Measurements from ENCODE around the gene GTPBP3.

The GTPBP3 gene

DNA sequence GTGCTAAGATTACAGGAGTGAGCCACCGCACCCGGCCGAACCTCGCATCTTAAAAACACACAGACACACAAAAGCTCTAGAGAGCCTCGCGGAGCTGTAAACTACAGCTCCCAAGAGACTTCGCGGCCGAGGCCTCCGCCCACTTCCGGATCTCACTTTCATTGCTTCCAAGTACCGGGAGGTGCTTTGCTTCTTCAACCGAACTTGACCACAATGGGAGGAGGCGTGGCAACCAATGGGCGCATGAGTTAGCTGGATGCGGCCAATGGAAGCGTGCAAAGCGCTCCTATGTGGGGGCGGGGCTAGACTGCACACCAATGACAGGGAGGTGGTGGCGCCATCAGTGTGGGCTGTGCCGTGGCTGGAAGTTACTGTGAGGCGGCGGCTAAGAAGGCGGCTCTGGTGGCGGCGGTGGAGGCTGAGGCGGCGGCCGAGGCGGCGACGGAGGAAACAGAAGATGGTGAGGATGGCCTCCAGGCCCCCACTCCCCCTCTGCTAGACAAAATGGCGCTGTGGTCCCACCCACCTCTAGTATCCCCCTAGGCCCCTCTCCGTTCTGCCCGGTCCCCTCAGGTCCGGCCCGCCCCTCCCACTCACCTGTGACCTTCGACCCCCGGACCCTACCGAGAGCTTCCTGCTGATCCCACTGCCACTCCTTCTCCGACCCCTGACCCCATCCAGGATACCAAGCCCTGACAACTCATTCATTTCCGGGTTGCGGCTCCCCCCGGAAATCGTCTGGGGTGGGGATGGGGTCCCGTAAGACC is 28.0 kb upstream of the GTPBP3 start, which contains the start of gene DDA1:
Gene DDA1, plus strand, starts transcription at position 366 of the 767 bp plus-strand sequence. Its CDS starts 92 bp downstream, at position 458.
- peak; percentile 100 for DNase-seq

DNA sequence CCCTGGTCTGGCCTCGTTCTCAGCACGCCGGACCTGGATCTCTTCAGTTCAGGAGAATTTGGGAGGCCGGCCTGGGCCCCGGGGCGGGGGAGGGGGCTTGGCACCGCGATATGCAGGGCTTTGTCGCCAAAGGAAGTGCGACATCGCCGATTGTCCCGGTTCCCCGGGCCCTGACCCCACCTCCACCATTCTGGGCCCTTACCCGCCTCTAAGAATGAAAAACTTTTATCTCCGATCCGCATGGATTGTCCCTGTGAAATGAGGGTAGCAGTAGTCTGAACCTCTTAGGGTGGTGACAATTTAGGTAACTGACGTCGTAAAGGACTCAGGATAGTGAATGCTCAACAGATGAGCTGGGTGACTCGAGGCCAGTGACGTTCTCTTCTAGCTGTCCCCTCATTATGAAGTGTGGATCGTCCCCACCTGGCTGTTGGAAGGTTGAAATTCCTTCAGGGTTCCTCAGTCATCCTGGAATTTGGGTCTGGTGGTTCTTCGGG is 27.3 kb upstream of the GTPBP3 start:
- DNase-seq: no peak

DNA sequence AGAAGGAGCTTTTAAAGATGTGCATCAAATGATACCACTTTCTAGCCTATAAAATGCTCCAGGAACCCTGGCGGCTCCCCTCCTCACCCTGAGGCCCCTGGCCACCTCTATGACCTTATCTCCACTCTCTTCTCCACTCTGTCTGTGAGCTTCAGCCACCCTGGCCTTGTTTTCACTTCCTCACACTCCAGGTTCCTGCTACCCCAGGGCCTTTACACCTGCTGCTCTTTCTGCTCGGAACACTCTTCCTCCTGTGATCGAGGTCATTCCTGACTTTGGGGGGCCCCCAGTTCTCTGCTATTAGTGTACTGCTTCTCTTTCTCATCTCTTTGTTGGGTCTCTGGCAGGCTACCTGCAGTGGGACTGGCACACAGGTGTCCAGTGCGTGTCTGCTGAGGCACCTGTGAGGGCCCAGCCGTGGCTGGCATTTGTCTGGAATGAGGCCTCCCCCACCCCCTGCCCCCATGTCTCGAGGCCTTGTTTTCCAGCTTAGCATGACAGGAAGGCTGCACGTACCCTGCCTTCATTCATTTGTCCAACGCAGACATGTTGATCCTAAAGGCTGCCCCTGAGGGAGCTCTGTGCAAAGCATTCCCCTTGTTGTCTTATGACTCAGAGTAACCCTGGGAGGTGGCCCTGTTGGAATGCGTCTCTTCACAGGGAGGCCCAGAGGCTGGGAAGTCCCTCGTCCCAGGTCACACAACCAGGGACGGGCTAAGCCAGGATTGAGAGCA is 25.7 kb upstream of the GTPBP3 start:
- DNase-seq: peak; percentile 57

DNA sequence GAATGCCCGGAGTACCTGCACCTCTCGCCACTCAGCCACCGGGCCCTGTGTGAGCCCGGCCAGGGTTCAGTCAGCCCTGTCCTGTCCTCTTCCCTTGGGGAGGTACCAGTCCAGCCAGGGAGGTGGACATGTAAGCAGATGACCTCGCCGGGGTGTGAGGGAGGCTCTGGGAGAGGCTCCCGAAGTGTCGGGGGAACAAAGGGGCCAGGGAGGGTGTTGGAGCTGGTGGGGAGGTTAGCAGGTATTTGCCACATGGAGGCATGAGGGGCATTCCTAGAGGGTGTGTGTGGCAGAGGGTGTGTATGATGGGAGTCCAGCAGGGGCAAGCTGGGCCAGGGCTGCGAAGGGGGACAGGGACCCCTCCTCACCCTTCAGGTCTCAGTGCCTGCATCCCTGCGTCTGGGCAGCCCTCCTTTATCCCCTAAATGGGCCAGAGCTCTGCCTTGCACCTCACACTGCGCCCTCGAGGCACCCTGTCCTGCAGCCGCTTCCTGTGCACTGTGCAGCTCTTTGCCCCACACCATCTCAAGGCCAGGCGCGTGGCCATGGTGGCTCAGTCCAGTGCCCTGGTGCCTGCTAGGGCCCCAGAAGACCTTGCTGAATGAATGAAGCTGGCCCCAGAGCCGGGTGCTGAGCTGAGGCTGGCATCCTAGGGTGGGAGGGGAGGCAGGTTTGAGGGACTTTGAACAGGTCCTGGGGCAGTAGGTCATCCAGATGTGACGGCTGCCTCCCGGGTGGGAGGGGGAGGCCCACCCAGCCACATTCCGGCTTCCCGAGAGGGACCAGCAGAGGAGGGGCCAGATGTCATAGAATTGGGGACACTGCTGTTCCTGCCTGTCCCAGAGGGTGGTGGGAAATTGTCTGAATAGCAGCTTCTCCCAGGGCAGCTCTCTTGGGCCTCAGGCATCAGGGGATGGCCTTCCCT is 24.9 kb upstream of the GTPBP3 start:
- DNase-seq: no peak

DNA sequence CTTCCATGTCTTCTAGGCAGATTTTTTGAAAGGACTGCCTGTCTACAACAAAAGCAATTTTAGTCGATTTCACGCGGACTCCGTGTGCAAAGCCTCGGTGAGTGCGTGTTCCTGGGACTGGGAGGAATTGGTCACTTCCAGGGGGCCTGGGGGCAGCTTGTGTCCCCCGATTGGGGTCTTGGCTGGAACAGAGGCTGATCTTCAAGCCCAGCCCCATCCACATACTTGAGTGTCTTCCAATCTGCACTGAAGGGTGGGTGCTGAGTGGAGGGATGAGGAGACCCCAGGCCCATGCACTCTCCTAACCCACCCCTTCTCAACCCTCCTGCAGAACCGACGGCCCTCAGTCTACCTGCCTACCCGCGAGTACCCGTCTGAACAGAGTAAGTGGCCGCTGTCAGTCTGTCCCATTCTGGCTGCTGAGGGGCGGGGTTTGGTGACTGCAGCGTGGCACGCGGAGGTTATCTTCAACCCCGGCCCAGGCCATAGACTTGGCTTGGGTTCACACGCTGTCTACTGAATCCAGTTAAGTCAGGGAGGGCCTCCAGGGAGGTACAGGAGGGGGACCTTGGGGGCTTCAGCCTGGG is 23.3 kb upstream of the GTPBP3 start:
- no peak for DNase-seq

DNA sequence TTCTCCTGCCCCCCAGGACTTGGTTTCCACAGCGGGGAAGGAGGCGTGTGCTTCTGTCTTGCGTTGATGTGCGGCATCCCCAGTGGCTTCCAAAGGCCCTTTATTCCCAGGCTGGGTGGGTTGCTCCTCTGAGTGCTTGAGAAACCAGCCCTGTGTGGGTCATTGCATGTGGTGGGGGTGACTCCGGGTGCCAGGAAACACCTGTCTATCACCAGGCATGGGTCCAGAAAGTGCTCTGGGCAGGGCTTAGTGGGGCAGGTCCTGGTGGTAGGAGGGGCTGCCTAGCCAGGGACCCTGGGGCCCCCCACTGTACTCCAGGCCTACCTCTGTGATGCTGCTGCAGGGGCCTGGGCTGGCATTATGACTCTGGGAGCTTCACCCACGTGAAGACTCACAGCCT is 18.4 kb upstream of the GTPBP3 start:
- no peak for DNase-seq

DNA sequence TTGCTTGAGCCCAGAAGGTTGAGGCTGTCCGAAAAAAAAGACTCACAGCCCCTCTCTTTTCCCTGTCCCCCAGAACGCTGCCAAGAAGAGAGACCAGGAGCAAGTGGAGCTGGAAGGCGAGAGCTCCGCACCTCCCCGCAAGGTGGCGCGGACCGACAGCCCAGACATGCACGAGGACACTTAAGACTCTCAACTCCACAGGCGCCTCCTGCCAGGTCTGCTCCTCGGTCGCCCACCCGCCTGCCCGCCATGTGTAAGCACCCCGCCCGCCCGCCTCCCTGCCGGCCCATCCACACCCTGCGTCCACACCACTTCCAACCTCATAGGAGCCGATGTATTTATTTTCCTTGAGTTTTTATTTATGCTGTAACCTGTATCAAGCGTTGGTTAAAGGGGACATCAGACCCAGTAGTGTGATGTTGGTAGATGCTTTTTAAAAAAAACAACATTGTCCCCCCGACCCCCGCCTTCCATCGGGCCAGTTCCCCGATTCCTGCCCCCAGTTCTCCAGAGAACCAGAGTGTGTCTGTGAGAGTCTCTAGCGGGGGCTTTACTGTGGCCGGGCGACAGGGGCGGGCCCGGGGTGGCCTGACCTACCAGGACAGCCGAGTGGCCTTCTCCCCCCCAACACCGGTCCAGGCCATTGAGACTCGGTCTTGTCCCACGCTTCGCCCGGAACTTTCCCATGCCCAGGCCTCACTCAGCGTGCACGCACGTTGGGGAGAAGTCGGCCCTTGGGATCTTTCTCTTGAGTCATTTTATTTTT is 17.7 kb upstream of the GTPBP3 start:
- DNase-seq: no peak

DNA sequence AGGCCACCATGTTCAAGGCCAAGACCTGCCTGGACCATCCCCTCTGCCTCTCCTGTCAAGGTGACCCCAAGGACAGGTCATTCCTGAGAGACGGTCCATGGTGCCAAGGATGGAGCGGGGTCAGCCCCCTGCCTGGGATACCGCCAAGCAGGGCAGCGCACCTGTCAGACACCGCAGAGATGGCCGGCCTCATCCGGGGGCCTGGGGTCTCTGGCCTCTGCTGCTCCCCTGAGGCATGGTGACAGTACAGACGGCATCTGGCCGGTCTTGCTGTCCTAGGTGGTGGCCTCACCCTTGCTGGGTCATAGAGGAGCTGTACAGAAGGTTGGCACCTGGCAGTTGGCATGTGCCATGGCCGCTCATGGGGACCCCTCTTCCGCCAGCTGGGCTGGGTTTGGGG is 16.9 kb upstream of the GTPBP3 start:
- no peak for DNase-seq

DNA sequence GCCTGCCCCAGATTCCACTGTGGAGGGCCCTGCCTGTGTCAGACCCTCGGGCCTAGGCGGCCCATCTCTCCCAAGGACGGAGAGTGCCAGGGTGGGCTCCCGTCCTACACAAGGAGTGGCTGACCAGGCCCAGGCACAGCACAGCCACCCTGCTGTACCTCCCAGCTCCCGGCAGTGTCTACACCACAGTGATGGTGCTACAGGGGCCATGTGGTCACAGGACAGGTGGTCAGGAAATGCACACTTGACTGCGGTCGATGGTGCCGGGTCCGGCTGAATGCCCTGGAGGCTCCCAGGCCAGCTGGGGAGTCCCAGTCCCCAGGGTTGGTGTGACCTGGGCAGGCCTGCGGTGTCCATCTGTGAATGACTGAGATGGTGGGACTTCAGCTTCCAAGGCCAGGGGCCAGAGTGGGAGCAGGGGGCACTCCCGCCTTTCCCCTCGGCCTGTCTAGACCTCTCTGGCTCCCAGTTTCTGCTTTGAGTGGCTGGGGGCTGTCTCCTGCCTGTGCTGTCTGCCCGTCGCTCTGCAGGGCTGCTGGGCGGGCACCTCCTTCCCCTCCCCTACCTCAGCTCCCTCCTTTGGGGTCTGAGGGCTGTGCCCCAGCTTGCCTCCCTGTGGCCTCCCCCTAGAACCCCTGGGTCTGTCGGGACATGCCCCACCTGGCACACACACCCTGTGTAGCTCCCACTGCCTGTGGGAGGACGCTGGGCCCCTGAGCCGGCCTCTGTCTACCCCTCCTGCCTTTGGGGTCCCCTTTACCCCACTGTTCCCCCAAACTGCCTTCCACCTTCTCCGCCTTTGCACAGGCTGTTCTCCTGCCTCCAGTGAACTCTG is 15.5 kb upstream of the GTPBP3 start:
- DNase-seq: no peak

DNA sequence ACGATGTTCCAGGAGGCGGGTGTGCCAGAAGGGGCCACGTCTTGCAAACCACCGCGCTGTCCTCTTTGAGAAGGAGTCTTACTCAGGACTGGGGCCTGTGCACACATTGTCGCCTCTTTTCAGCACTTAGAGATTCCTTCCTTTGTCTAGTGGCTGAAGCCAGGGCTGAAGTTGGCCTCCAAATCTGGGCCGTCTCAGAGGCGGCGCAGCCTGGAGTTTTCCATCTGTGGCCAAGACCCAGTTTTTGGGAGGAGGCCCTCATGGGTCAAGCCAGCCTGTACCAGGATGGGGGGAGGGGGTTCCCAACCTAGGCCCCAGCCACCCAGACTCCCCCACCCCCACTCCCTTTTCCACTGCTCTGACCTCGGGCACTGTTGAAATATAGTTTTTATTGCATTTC is 14.5 kb upstream of the GTPBP3 start:
- DNase-seq: no peak

DNA sequence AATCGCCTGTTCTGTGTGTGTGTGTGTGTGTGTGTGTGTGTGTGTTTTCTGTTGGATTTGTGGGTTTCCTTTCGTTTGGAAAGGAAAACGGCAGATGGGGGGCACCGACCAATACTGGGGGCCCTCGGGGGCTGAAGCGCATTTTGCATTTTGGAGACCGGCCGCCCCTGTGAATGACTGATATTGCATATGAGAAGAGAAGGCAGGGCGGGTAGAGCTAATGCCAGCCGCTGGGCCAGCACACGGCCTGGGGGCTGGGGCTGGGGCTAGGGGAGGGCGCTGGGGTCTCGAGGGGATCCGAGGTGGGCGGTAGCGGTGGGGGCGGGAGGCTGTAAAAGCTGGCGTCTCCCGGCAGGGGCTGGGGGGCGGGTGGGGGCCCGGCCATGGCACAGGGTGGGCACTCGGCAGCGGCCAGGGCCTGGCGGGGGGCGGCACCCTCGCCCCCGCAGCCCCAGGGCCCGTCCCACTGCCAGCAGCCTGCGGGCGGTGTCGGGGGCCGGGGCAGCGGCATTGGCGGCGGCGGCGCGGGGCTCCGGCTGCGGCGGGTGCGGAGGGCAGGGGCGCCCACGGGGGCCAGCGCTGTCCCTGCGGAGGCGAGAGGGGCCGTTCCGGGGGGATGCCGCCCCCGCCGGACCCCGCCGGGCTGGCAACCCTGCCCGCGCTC is 13.9 kb upstream of the GTPBP3 start:
- no peak for DNase-seq

DNA sequence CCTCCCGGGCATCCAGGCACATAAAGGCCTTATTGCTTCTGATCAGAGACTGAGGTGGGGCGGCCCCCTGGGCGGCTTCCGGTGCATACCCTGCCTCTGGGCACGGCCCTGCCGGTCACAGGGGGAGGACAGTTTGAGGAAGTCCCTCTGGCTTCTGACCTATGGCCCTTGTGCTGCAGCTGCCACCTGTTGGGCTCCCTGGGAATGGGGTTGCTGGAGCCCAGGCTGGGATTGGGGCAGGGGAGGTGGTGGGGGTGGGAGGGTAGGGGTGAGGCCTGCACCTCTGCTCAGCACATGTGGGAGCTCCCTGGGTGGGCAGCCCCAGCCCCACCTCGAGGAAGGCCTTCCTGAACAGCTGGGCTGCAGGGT is 13.4 kb upstream of the GTPBP3 start:
- no peak for DNase-seq

DNA sequence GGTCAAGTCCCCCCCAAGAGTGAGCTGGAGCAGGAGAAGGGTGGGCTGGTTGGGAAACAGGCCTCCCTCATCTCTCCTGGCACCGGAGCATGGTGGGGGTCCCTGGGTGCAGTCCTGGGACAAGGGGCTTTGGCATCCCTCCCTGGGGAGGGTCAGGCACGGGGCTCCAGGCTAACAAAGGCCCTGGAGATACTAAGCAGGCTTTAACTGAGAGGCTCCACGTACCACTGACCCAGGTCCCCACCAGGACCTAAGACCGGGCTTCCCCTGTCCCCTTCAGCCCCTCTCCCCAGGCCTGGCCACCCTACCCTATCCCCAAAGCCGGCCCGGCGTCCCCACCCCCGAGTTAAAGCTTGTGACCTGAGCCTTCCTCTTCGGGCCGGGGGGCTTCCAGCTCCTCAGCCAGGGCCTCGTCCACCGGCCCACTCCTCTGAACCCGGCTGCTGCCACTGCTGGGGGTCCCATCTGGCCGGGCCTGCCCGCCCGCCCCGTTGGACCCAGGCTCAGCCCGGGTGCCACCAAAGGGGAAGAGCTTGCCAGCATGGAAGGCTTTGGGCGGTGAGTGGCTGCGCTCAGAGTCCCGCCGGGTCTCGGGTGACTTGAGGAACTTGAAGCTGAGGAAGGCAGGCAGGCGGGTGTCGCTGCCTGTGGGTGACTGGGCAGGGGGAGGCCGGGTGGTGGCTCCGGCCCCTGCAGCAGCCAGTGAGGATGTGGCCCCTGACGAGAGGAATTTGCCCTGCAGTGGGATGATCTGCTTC is 12.8 kb upstream of the GTPBP3 start:
- DNase-seq: no peak

DNA sequence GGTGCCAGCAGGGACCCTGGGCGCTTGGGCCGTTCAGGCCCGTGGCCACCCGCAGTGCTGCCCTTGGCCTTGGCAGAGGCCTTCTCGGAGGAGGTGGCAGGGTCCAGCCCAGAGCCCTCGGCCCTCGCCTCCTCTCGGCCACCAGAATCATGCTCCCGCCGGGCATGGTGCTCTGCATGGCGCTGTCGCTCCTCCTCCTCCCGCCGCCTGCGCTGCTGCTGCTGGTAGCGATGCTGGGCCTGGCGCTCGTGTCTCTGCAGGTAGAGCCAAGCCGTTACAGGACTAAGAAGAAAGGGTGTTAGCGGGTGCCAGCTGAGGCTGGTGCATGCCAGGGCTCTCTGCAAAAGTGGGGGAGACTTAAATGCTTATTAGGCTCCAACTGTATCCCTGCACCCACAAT is 12.2 kb upstream of the GTPBP3 start:
- no peak for DNase-seq

DNA sequence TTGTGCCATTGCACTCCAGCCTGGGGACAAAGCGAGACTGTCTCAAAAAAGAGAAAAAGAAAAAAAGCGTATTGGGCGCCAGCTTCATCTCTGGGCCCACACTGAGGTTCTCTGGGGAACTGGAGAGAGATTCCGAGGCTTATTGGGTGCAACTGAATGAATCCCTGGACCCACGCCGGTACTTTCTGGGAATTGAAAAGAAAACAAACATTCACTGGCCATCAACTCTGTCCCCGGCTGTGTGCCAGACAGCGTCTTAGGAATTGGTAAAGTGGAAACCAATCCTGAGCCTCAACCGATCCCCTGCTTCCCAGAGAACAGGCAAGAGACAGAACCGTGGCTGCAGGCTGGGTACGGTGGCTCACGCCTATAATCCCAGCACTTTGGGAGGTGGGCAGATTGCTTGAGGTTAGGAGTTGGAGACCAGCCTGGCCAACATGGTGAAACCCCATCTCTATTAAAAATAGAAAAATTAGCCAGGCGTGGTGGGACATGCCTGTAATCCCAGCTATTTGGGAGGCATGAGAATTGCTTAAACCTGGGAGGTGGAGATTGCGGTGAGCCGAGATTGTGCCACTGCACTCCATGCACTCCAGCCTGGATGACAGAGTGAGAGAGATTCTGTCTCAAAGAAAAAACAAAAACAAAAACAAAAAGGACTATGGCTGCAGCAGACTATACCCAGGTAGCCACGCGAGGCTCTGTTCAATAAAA is 11.3 kb upstream of the GTPBP3 start:
- no peak for DNase-seq

DNA sequence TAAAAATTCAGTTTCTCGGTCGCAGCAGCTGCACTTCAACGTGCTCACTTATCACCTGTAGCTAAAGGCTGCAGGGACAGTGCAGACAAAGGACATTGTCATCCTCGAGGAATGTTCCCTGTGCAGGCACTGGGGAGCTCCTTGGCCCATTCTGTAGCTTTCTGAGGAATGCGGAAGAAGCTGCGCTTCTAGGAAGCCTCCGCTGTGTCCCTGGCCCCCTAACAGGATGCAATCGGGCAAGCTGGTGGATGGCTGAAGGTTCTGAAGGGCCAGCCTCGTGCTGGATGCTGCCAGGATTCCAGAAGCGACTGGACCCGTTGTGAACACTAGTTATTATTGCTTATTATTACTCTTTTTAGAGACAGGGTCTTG is 10.8 kb upstream of the GTPBP3 start:
- DNase-seq: no peak

DNA sequence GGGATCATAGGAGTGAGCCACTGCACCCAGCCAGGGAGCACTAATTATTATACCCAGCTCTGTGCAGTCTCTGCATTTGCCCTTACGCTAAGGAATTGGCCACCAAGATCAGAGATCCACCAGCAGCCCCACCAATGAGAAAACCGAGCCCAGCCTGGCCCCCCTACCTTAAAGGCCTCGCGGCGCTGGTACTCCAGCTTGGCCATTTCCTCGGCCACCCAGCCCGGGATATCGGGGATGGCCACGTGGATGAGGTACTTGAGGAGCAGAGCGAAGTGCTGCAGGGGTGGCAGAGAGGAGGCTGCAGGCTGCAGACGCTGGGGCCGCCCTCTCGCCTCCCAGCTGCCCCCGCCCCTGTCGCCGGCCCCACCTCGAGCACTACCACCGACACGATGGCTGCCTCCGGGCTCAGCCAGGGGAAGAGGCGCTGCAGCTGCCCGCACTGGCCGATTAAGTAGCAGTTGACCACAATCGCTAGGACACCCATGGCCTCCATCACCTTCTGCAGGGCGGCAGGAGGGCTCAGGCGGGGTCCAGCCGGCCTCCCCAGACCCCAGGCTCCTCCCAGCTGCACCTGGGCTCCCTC is 10.2 kb upstream of the GTPBP3 start:
- no peak for DNase-seq

DNA sequence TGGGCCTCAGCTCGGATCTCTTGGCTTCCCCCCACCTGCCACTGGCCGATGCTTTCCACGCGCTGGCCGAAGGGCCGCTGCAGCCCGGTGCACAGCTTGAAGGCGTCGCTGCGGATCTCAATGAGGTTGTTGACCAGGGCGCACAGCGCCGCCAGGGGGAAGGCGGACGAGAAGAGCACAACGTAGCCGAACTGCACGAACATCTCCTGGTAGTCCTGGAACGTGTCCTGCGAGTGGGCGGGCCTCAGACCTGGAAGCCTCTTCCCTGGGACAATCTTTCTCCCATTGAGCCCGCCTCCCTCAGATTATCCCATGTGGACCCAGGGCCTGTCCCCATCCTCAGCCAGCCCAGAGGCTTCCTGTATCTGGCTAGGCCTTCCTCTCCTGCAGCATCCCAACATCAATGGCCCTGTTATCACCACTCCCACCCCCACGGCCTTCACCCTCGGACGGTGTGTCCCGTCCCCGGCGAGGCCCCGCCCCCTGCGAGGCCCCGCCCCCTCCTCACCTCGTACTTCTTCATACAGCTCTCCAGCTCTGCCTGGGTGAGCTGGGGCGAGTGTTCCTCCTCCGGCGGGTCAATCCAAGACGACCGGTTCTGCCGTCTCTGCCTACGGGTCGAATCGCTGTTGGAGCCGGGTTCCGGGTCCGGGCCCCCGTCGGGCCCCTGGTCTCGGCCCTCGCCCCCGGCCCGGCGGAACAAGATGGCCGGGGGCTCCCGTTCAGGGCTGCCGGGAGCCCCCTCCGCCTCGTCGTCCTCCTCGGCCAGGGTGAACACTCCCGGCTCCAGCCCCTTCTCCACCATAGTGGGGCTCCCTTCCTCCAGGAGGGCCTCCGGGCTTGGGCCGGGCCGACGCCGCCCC is 9.5 kb upstream of the GTPBP3 start:
- DNase-seq: no peak
